ENCODE measurements around the gene FAM186B. TPM values are rescaled to one million over a fixed set of nuclear protein-coding genes. Genes with fewer than 3 reads are reported as not detected.

FAM186B gene
- total and polyA plus RNA-seq, 2 of the 13 experiments (the other 11 are each of a cell fraction or from before 2014, with no cell fraction given): 0.07 to 0.20 TPM

- TF ChIP-seq DZIP1 (CRISPR knock-in tag; IDR thresholded peaks at IDR 0.05): no peak
- no peak for TF ChIP-seq HOXA9 (CRISPR knock-in tag; IDR thresholded peaks at IDR 0.05; ENCODE audit: borderline replicate concordance)
- no peak for TF ChIP-seq HNF1A (IDR thresholded peaks at IDR 0.05; ENCODE audit: low read depth)
- TF ChIP-seq HNF1A (CRISPR knock-in tag; IDR thresholded peaks at IDR 0.05; ENCODE audit: borderline replicate concordance): no peak
- TF ChIP-seq ZNF333 (CRISPR knock-in tag; IDR thresholded peaks at IDR 0.05; ENCODE audit: borderline replicate concordance): 0 out of 2 replicates have a peak, but pooled peaks have one; percentile 4
- no peak for TF ChIP-seq TIGD3 (CRISPR knock-in tag; IDR thresholded peaks at IDR 0.05; ENCODE audit: borderline replicate concordance)
- peak; percentile 89 for TF ChIP-seq HOXA3 (CRISPR knock-in tag; IDR thresholded peaks at IDR 0.05)
- peak; percentile 28; the same call in 1 of the 2 replicates for TF ChIP-seq FOXK1 (CRISPR knock-in tag; IDR thresholded peaks at IDR 0.05; ENCODE audit: borderline replicate concordance, low read depth)
- TF ChIP-seq ZNF768 (CRISPR knock-in tag; IDR thresholded peaks at IDR 0.05): no peak; the same call in 1 of the 2 replicates
- TF ChIP-seq ZNF512 (CRISPR knock-in tag; IDR thresholded peaks at IDR 0.05): no peak
- TF ChIP-seq HOXD1 (CRISPR knock-in tag; IDR thresholded peaks at IDR 0.05): peak; percentile 61; the same call in 1 of the 2 replicates
- no peak for TF ChIP-seq ZNF563 (CRISPR knock-in tag; IDR thresholded peaks at IDR 0.05)
- no peak for TF ChIP-seq TFAP4 (IDR thresholded peaks at IDR 0.05; ENCODE audit: borderline replicate concordance, low read depth)
- no peak for TF ChIP-seq ZNF446 (CRISPR knock-in tag; IDR thresholded peaks at IDR 0.05)
- TF ChIP-seq U2AF1 (optimal IDR thresholded peaks at IDR 0.05; ENCODE audit: low read depth, low read length): no peak
- peak; percentile 89 for TF ChIP-seq ZNF263 (CRISPR knock-in tag; IDR thresholded peaks at IDR 0.05)
- no peak for TF ChIP-seq NCOR1 (IDR thresholded peaks at IDR 0.05; ENCODE audit: borderline replicate concordance, low read length)
- no peak for TF ChIP-seq ZNF546 (CRISPR knock-in tag; conservative IDR thresholded peaks at IDR 0.05)
- TF ChIP-seq NONO (IDR thresholded peaks at IDR 0.05): no peak
- no peak; the same call in 1 of the 2 replicates for TF ChIP-seq NONO (CRISPR knock-in tag; conservative IDR thresholded peaks at IDR 0.05)
Measured at GRCh38 chr12:49642370-49642802, 36.9 kb upstream of the FAM186B start (continued).
